T-helper 17 cell (primary cell): ENCODE results near the gene SMIM35. TPM values are rescaled to one million over a fixed set of nuclear protein-coding genes. Genes with fewer than 3 reads are reported as not detected.
A peak's percentile ranks its signal among the peaks of the same experiment; 100 is the strongest.

Experiments
- ATAC-seq: fragments of 150-1000 bp; cut with Tn5 transposase; 2 replicates; pipeline ENCODE4 v1.10.0; 2021; ENCODE audit warnings: mild to moderate bottlenecking, moderate library complexity
- DNase-seq, 3 donors: peaks; one replicate each; pipeline versions ENCODE4 v3.0.0 to v3.0.0-alpha.2; 2020 to 2021
- H3K9me3 ChIP-seq: one replicate; pipeline ENCODE4 v1.7.0; 2013; ENCODE audit warnings: low read length, mild to moderate bottlenecking; ENCODE audit not compliant: control insufficient read depth, poor library complexity, severe bottlenecking
- H3K27ac Mint-ChIP-seq: one replicate; pipeline ENCODE4 v1.8.0; 2022; ENCODE audit warnings: mild to moderate bottlenecking, moderate library complexity, mixed read lengths
- H3K27me3 Mint-ChIP-seq: one replicate; pipeline ENCODE4 v1.8.0; 2022; ENCODE audit warnings: mixed read lengths
- H3K36me3 Mint-ChIP-seq: one replicate; pipeline ENCODE4 v1.8.0; 2022; ENCODE audit warnings: low read depth, mixed read lengths
- H3K4me1 Mint-ChIP-seq: one replicate; pipeline ENCODE4 v1.8.0; 2022; ENCODE audit warnings: mild to moderate bottlenecking, mixed read lengths
- H3K4me3 Mint-ChIP-seq: one replicate; pipeline ENCODE4 v1.8.0; 2022; ENCODE audit warnings: mild to moderate bottlenecking, moderate library complexity, mixed read lengths
- total RNA-seq, 4 donors: library from RNA in 2 of 4; stranded (reverse) in 2 of 4; gene quantifications; one replicate each; pipeline ENCODE4 v1.2.3 and lab custom pipeline; 2022 to 2026

Gene SMIM35
- total RNA-seq, 2 donors from 2014 or later, result 0.13 to 0.30 TPM

DNA sequence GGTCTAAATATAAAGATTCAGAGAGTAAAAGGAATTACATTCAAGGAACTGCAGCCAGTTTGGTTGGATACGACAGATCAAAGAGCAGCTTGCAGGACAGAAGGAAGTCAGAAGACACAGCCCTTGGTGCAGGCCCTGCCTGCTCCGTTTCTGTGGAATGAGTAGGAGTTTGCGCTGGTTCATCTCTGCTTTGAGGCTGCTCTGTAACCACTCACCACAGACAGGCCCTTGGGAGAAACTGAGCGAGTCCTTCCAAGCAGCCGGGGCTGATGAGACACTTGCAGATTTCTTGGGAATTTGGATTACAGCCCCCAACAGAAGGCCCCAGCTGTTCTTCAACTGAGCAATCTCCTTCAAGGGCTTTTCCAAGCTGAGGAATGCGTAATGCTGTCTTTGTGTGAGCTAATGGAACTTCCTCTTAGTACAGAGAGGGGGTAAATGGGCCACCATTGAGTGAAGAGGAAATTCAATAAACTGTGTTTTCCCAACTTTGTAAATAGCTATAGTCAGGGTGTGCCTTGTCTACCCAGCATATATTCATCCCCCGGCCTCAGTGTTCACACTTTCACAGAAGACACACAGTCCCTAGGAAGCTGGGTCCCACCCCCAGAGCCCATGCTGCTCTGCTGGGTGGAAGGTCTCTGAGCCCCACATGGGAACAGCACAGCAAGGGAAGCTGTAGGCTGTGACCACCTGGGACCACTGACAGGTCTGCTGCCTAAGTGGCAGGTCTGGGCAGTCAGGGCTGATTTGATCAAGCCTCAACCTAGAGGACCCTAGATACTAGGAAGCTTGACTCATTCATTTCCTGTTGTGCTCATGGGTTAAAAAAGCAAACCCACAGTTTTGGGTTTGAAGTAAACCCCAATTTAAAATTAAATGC lies 84.0 kb downstream of the SMIM35 start:
- Mint-ChIP-seq H3K36me3 (peaks cover 5% of the 10 kb centered on the region), H3K4me1 (peaks cover 84% of the 10 kb centered on the region), H3K27ac (peak overlapping the region; percentile 95), H3K4me3 (peak overlapping the region; percentile 78), H3K27me3 (no peaks in the 10 kb centered on the region)
- ATAC-seq (peak; percentile 48), DNase-seq (no peak)
- no peaks in the 10 kb centered on the region for H3K9me3 ChIP-seq

GRCh38 chr11:118002010-118002540 lies 84.7 kb downstream of the SMIM35 start:
- peak overlapping the region; percentile 78 for H3K4me3 Mint-ChIP-seq
- H3K27ac Mint-ChIP-seq, result peak overlapping the region; percentile 95
- H3K4me1 Mint-ChIP-seq, result peaks cover 84% of the 10 kb centered on the region
- H3K9me3 ChIP-seq, result no peaks in the 10 kb centered on the region
- DNase-seq (no peak), ATAC-seq (peak; percentile 43)
- H3K36me3 Mint-ChIP-seq, result peaks cover 11% of the 10 kb centered on the region
- H3K27me3 Mint-ChIP-seq, result no peaks in the 10 kb centered on the region

GRCh38 chr11:118001494-118001971 lies 85.2 kb downstream of the SMIM35 start:
- Mint-ChIP-seq H3K4me1 (peaks cover 84% of the 10 kb centered on the region), H3K4me3 (peak overlapping the region; percentile 78), H3K27me3 (no peaks in the 10 kb centered on the region), H3K27ac (peak overlapping the region; percentile 95), H3K36me3 (peaks cover 11% of the 10 kb centered on the region)
- ATAC-seq (peak; percentile 53), DNase-seq (no peak)
- H3K9me3 ChIP-seq, result no peaks in the 10 kb centered on the region

DNA sequence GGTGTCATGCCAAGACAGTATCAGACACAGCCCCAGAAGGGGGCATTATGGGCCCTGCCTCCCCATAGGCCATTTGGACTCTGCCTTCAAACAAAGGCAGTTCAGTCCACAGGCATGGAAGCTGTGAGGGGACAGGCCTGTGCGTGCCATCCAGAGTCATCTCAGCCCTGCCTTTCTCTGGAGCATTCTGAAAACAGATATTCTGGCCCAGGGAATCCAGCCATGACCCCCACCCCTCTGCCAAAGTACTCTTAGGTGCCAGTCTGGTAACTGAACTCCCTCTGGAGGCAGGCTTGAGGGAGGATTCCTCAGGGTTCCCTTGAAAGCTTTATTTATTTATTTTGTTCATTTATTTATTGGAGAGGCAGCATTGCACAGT lies 85.9 kb downstream of the SMIM35 start:
- Mint-ChIP-seq H3K4me3 (peak overlapping the region; percentile 70), H3K27ac (peak overlapping the region; percentile 95), H3K27me3 (no peaks in the 10 kb centered on the region), H3K36me3 (peaks cover 13% of the 10 kb centered on the region), H3K4me1 (peaks cover 81% of the 10 kb centered on the region)
- DNase-seq, result no peak
- H3K9me3 ChIP-seq, result no peaks in the 10 kb centered on the region
- ATAC-seq, result no peak

GRCh38 chr11:118000067-118000849 lies 86.5 kb downstream of the SMIM35 start:
- no peaks in the 10 kb centered on the region for H3K27me3 Mint-ChIP-seq
- H3K27ac Mint-ChIP-seq, result peak overlapping the region; percentile 95
- H3K4me3 Mint-ChIP-seq, result peak overlapping the region; percentile 70
- peaks cover 79% of the 10 kb centered on the region for H3K4me1 Mint-ChIP-seq
- H3K36me3 Mint-ChIP-seq, result peaks cover 16% of the 10 kb centered on the region
- ATAC-seq (no peak), DNase-seq (no peak)
- no peaks in the 10 kb centered on the region for H3K9me3 ChIP-seq

GRCh38 chr11:117999354-117999993 lies 87.3 kb downstream of the SMIM35 start:
- no peaks in the 10 kb centered on the region for H3K27me3 Mint-ChIP-seq
- ATAC-seq (no peak), DNase-seq (no peak)
- no peaks in the 10 kb centered on the region for H3K9me3 ChIP-seq
- H3K27ac Mint-ChIP-seq, result peak overlapping the region; percentile 95
- peaks cover 74% of the 10 kb centered on the region for H3K4me1 Mint-ChIP-seq
- peaks cover 16% of the 10 kb centered on the region for H3K36me3 Mint-ChIP-seq
- peak overlapping the region; percentile 70 for H3K4me3 Mint-ChIP-seq

- Mint-ChIP-seq H3K4me1 (peaks cover 74% of the 10 kb centered on the region), H3K27me3 (no peaks in the 10 kb centered on the region), H3K27ac (peak overlapping the region; percentile 95), H3K36me3 (peaks cover 16% of the 10 kb centered on the region), H3K4me3 (peak overlapping the region; percentile 55)
- ATAC-seq, result no peak
- DNase-seq, result no peak
- H3K9me3 ChIP-seq, result no peaks in the 10 kb centered on the region
Measured at GRCh38 chr11:117998664-117999353, 88.0 kb downstream of the SMIM35 start.

GRCh38 chr11:117997823-117998579 lies 88.8 kb downstream of the SMIM35 start:
- DNase-seq, result no peak
- Mint-ChIP-seq H3K36me3 (peaks cover 16% of the 10 kb centered on the region), H3K4me1 (peaks cover 72% of the 10 kb centered on the region), H3K4me3 (peak overlapping the region; percentile 4), H3K27me3 (no peaks in the 10 kb centered on the region), H3K27ac (peak overlapping the region; percentile 95)
- ATAC-seq, result no peak
- H3K9me3 ChIP-seq, result no peaks in the 10 kb centered on the region

DNA sequence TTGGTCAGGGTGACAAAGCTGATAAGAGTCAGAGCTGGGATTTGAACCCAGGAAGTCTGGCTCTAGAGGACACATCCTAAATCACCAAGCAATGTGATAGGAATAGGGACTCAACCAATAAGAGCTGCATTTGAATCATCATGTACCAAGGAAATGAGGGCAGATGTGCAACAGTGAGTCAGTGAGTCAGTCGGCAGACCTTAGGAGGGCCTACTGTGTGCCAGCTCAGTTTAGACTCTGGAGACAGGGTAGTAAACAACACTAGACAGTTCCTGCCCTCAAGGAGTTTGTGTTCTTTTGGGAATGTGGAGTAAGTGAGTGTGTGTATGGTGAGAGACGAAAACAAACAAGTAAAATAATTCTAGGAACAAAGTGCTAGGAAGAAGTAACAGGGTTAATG lies 89.4 kb downstream of the SMIM35 start:
- DNase-seq (no peak), ATAC-seq (no peak)
- no peaks in the 10 kb centered on the region for H3K27me3 Mint-ChIP-seq
- H3K27ac Mint-ChIP-seq, result peak overlapping the region; percentile 95
- peaks cover 20% of the 10 kb centered on the region for H3K36me3 Mint-ChIP-seq
- no peaks in the 10 kb centered on the region for H3K9me3 ChIP-seq
- H3K4me1 Mint-ChIP-seq, result peaks cover 72% of the 10 kb centered on the region
- peak overlapping the region; percentile 4 for H3K4me3 Mint-ChIP-seq

- Mint-ChIP-seq H3K4me1 (peaks cover 73% of the 10 kb centered on the region), H3K4me3 (peak overlapping the region; percentile 69), H3K36me3 (peaks cover 26% of the 10 kb centered on the region), H3K27ac (peak overlapping the region; percentile 81), H3K27me3 (no peaks in the 10 kb centered on the region)
- H3K9me3 ChIP-seq, result no peaks in the 10 kb centered on the region
- no peak for DNase-seq
- ATAC-seq, result no peak
Measured at GRCh38 chr11:117996058-117996457, 90.7 kb downstream of the SMIM35 start.

- Mint-ChIP-seq H3K4me1 (peaks cover 71% of the 10 kb centered on the region), H3K27me3 (no peaks in the 10 kb centered on the region), H3K36me3 (peaks cover 26% of the 10 kb centered on the region), H3K27ac (peak overlapping the region; percentile 81), H3K4me3 (peak overlapping the region; percentile 69)
- no peaks in the 10 kb centered on the region for H3K9me3 ChIP-seq
- no peak for ATAC-seq
- DNase-seq, result no peak
Measured at GRCh38 chr11:117995472-117995871, 91.3 kb downstream of the SMIM35 start.
